H9 (cell line): ENCODE data around the gene ASIC4. TPM values are rescaled to one million over a fixed set of nuclear protein-coding genes. Genes with fewer than 3 reads are reported as not detected.

ENCODE experiments used
- DNase-seq: peaks from one replicate; pipeline ENCODE4 v3.0.0-alpha.2; 2017
- H2AFZ ChIP-seq: one replicate; pipeline ENCODE4 v1.6.1; 2013; ENCODE audit warnings: mild to moderate bottlenecking, low read length, control low read depth, moderate library complexity
- H2AK5ac ChIP-seq: 2 replicates; pipeline ENCODE4 v1.6.1; 2013; ENCODE audit warnings: low read length, control low read depth, mixed read lengths; ENCODE audit not compliant: insufficient read length
- H2BK120ac ChIP-seq: one replicate; pipeline ENCODE4 v1.6.1; 2013; ENCODE audit warnings: low read depth, mild to moderate bottlenecking, low read length, control low read depth, inconsistent platforms; ENCODE audit not compliant: poor library complexity, severe bottlenecking
- H2BK12ac ChIP-seq: 2 replicates; pipeline ENCODE4 v1.6.1; 2013; ENCODE audit warnings: low read length, control low read depth, mixed read lengths, low read depth; ENCODE audit not compliant: insufficient read length
- H2BK15ac ChIP-seq: 2 replicates; pipeline ENCODE4 v1.6.1; 2013; ENCODE audit warnings: low read depth, low read length, control low read depth
- H2BK20ac ChIP-seq: one replicate; pipeline ENCODE4 v1.6.1; 2013; ENCODE audit warnings: low read depth, mild to moderate bottlenecking, low read length, control low read depth, inconsistent platforms; ENCODE audit not compliant: poor library complexity, severe bottlenecking
- H2BK5ac ChIP-seq: 2 replicates; pipeline ENCODE4 v1.6.1; 2013; ENCODE audit warnings: low read length, control low read depth, mixed read lengths; ENCODE audit not compliant: insufficient read length
- H3K14ac ChIP-seq: 2 replicates; pipeline ENCODE4 v1.6.1; 2013; ENCODE audit warnings: low read length, control low read depth; ENCODE audit not compliant: insufficient read depth
- H3K18ac ChIP-seq: 2 replicates; pipeline ENCODE4 v1.6.1; 2013; ENCODE audit warnings: low read depth, mild to moderate bottlenecking, mixed read lengths, low read length, control low read depth; ENCODE audit not compliant: insufficient read length
- H3K23ac ChIP-seq: 2 replicates; pipeline ENCODE4 v1.6.1; 2013; ENCODE audit warnings: low read length, control low read depth, mixed read lengths, low read depth; ENCODE audit not compliant: insufficient read length
- H3K23me2 ChIP-seq: 2 replicates; pipeline ENCODE4 v1.6.1; 2013; ENCODE audit warnings: low read depth, mild to moderate bottlenecking, mixed read lengths, low read length, control low read depth; ENCODE audit not compliant: insufficient read length, poor library complexity, severe bottlenecking
- H3K27ac ChIP-seq: 2 replicates; pipeline ENCODE4 v1.5.1; 2013; ENCODE audit warnings: low read length, control low read depth, mixed read lengths, low read depth; ENCODE audit not compliant: insufficient read length
- H3K27me3 ChIP-seq: 2 replicates; pipeline ENCODE4 v1.6.1; 2013; ENCODE audit warnings: low read length, control low read depth, inconsistent platforms; ENCODE audit not compliant: insufficient read depth
- H3K4ac ChIP-seq: 2 replicates; pipeline ENCODE4 v1.6.1; 2013; ENCODE audit warnings: low read depth, mild to moderate bottlenecking, control low read depth, inconsistent platforms, low read length, moderate library complexity
- H3K4me1 ChIP-seq: 2 replicates; pipeline ENCODE4 v1.6.1; 2013; ENCODE audit warnings: low read length, control low read depth, inconsistent platforms; ENCODE audit not compliant: insufficient read depth
- H3K4me2 ChIP-seq: 2 replicates; pipeline ENCODE4 v1.6.1; 2013; ENCODE audit warnings: low read length, control low read depth, mixed read lengths; ENCODE audit not compliant: insufficient read length, insufficient read depth
- H3K56ac ChIP-seq: 2 replicates; pipeline ENCODE4 v1.6.1; 2013; ENCODE audit warnings: low read depth, mild to moderate bottlenecking, mixed read lengths, low read length, control low read depth; ENCODE audit not compliant: insufficient read length
- H3K79me1 ChIP-seq: 2 replicates; pipeline ENCODE4 v1.6.1; 2013; ENCODE audit warnings: low read depth, mild to moderate bottlenecking, moderate library complexity, low read length, control low read depth, inconsistent platforms; ENCODE audit not compliant: insufficient read depth, poor library complexity, severe bottlenecking
- H3K79me2 ChIP-seq: 2 replicates; pipeline ENCODE4 v1.6.1; 2013; ENCODE audit warnings: low read length, control low read depth, inconsistent platforms; ENCODE audit not compliant: insufficient read depth
- H3K9ac ChIP-seq: 2 replicates; pipeline ENCODE4 v1.6.1; 2013; ENCODE audit warnings: low read length, control low read depth, mixed read lengths; ENCODE audit not compliant: insufficient read length; ENCODE audit errors: extremely low read depth
- H3K9me3 ChIP-seq: one replicate; pipeline ENCODE4 v1.6.1; 2013; ENCODE audit warnings: low read depth, low read length, inconsistent platforms; ENCODE audit not compliant: control insufficient read depth
- H3T11ph ChIP-seq: one replicate; pipeline ENCODE4 v1.6.1; 2013; ENCODE audit warnings: mild to moderate bottlenecking, low read length, control low read depth, inconsistent platforms
- H4K20me1 ChIP-seq: one replicate; pipeline ENCODE4 v1.6.1; 2013; ENCODE audit not compliant: control insufficient read depth, insufficient read length, insufficient read depth
- H4K5ac ChIP-seq: 2 replicates; pipeline ENCODE4 v1.6.1; 2013; ENCODE audit warnings: low read depth, mild to moderate bottlenecking, mixed read lengths, low read length, control low read depth; ENCODE audit not compliant: insufficient read length
- H4K8ac ChIP-seq: replicated peaks from 2 replicates; pipeline ENCODE4 v1.6.1; 2013; ENCODE audit warnings: low read length, control low read depth, mixed read lengths, low read depth; ENCODE audit not compliant: insufficient read length
- H4K91ac ChIP-seq: 2 replicates; pipeline ENCODE4 v1.6.1; 2013; ENCODE audit warnings: low read depth, mild to moderate bottlenecking, moderate library complexity, mixed read lengths, low read length, control low read depth; ENCODE audit not compliant: insufficient read length
- H3K27ac Mint-ChIP-seq, 3 experiments: 2 replicates in 2 of 3; 3 replicates in 1 of 3; pipeline ENCODE4 v1.8.0; 2020 to 2021; ENCODE audit warnings: mixed read lengths in 3 of 3, mild to moderate bottlenecking in 1 of 3, moderate library complexity in 1 of 3
- H3K27me3 Mint-ChIP-seq: 2 replicates; pipeline ENCODE4 v1.8.0; 2021; ENCODE audit warnings: low read depth, mild to moderate bottlenecking, moderate library complexity, mixed read lengths
- H3K36me3 Mint-ChIP-seq, 3 experiments: 2 replicates in 2 of 3; 3 replicates in 1 of 3; pipeline ENCODE4 v1.8.0; 2020 to 2021; ENCODE audit warnings: low read depth in 3 of 3, mixed read lengths in 3 of 3; ENCODE audit not compliant: insufficient read depth in 1 of 3
- H3K4me1 Mint-ChIP-seq, 2 experiments: 2 replicates each; pipeline ENCODE4 v1.8.0; 2020; ENCODE audit warnings: mixed read lengths in 2 of 2
- H3K4me3 Mint-ChIP-seq, 2 experiments: 2 replicates in 1 of 2; 3 replicates in 1 of 2; pipeline ENCODE4 v1.8.0; 2020 to 2021; ENCODE audit warnings: mild to moderate bottlenecking in 2 of 2, mixed read lengths in 2 of 2, moderate library complexity in 1 of 2
- H3K9me3 Mint-ChIP-seq, 2 experiments: 2 replicates in 1 of 2; 3 replicates in 1 of 2; pipeline ENCODE4 v1.8.0; 2020; ENCODE audit warnings: mild to moderate bottlenecking in 2 of 2, mixed read lengths in 2 of 2, moderate library complexity in 1 of 2
- WGBS: extraction: QIAGEN DNeasy Blood & Tissue Kit; methylation state at CpG from one replicate; pipeline ENCODE4 v1.1.7; 2013; ENCODE audit warnings: missing lambda C conversion rate, low lambda C conversion rate, mixed read lengths; ENCODE audit not compliant: insufficient read length; ENCODE audit errors: extremely low coverage; 5-methylcytosine and 5-hydroxymethylcytosine counted together
- total RNA-seq: library from RNA; stranded (reverse); gene quantifications from 2 replicates; pipeline ENCODE4 v1.2.1, GENCODE V29; 2021
- TF ChIP-seq, protein P1 (sequence below): fragments of 200-600 bp; sonication (generic); conservative IDR thresholded peaks from 3 replicates; pipeline ENCODE4 v1.8.0; 2021; ENCODE audit warnings: antibody characterized with exemption, mild to moderate bottlenecking

Gene ASIC4
- total RNA-seq, 1 experiment from 2014 or later, result 0.37 TPM

DNA sequence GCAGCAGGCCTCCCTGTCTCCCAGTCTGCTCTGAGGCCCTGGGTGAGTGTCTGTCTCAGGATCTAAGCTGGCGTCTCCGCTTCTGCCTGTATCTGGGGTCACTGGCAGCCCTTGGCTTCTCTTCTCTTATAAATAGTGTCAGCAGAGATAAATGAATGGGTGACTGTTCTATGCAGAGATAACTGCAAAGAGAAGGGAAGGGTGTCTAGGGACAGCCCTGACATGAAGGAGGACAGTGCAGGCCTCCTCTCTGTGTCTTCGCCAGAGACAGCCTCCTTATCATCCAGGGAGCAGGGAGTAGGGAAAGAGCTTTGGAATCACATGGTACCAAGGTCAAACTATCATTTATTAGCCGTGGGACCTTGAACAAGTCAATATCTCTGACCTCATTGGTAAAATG lies 43.9 kb upstream of the ASIC4 start:
- no peaks in the 10 kb centered on the region for H4K20me1 ChIP-seq
- H4K8ac ChIP-seq, result no peak overlapping the region
- no peaks in the 10 kb centered on the region for H3K4me1 ChIP-seq
- Mint-ChIP-seq H3K4me3 (no peak overlapping the region; a peak in 1 of 5 replicates), H3K27ac (no peak overlapping the region), H3K9me3 (no peaks in the 10 kb centered on the region; a peak in 1 of 5 replicates), H3K36me3 (peaks cover 0 to 12% (median 0%) of the 10 kb centered on the region in 3 experiments; a peak in 3 of 7 replicates), H3K4me1 (peaks cover 3% of the 10 kb centered on the region in 2 experiments), H3K27me3 (peaks cover 5% of the 10 kb centered on the region; the same call in 1 of the 2 replicates)
- no peak overlapping the region for H2BK5ac ChIP-seq
- no peak overlapping the region for H4K5ac ChIP-seq
- no peak overlapping the region for H2BK120ac ChIP-seq
- no CpG with 5 or more reads among the region's 4 CpGs for WGBS
- H2BK20ac ChIP-seq, result no peak overlapping the region
- no peak overlapping the region for H2AK5ac ChIP-seq
- no peak overlapping the region for H3K23ac ChIP-seq
- H3K79me2 ChIP-seq, result no peaks in the 10 kb centered on the region
- H3K14ac ChIP-seq, result no peak overlapping the region
- no peak overlapping the region for H3T11ph ChIP-seq
- H3K9ac ChIP-seq, result no peak overlapping the region
- DNase-seq, result no peak
- no peak overlapping the region for H3K18ac ChIP-seq
- H3K9me3 ChIP-seq, result no peaks in the 10 kb centered on the region
- no peak overlapping the region for H4K91ac ChIP-seq
- H3K23me2 ChIP-seq, result no peaks in the 10 kb centered on the region
- H2BK15ac ChIP-seq, result no peak overlapping the region
- TF ChIP-seq, protein P1, sequence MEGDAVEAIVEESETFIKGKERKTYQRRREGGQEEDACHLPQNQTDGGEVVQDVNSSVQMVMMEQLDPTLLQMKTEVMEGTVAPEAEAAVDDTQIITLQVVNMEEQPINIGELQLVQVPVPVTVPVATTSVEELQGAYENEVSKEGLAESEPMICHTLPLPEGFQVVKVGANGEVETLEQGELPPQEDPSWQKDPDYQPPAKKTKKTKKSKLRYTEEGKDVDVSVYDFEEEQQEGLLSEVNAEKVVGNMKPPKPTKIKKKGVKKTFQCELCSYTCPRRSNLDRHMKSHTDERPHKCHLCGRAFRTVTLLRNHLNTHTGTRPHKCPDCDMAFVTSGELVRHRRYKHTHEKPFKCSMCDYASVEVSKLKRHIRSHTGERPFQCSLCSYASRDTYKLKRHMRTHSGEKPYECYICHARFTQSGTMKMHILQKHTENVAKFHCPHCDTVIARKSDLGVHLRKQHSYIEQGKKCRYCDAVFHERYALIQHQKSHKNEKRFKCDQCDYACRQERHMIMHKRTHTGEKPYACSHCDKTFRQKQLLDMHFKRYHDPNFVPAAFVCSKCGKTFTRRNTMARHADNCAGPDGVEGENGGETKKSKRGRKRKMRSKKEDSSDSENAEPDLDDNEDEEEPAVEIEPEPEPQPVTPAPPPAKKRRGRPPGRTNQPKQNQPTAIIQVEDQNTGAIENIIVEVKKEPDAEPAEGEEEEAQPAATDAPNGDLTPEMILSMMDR, result no peak
- no peak overlapping the region for H3K4me2 ChIP-seq
- H3K27ac ChIP-seq, result no peak overlapping the region
- H3K56ac ChIP-seq, result no peak overlapping the region
- H3K27me3 ChIP-seq, result no peaks in the 10 kb centered on the region
- H2AFZ ChIP-seq, result no peak overlapping the region
- H2BK12ac ChIP-seq, result no peak overlapping the region
- H3K4ac ChIP-seq, result no peak overlapping the region
- H3K79me1 ChIP-seq, result no peaks in the 10 kb centered on the region
